Keratinocyte (primary cell): ENCODE measurements around the gene ZNF530. TPM values are rescaled to one million over a fixed set of nuclear protein-coding genes. Genes with fewer than 3 reads are reported as not detected.
A peak's percentile ranks its signal among the peaks of the same experiment; 100 is the strongest.

Experiments
- DNase-seq: peaks from one replicate; pipeline ENCODE4 v3.0.0-alpha.2; 2011; ENCODE audit warnings: low read depth, missing footprints, low spot score
- FAIRE-seq: peaks from 2 replicates; lab custom pipeline; 2011; peaks lifted over from hg19 to GRCh38; lab: Jason Lieb, UNC
- H2AFZ ChIP-seq: 2 replicates; pipeline ENCODE4 v1.6.0; 2012; ENCODE audit warnings: low read length, control low read depth, inconsistent platforms; ENCODE audit not compliant: control insufficient read depth
- H3K27ac ChIP-seq: 2 replicates; pipeline ENCODE4 v1.5.1; 2011; ENCODE audit warnings: low read length; ENCODE audit not compliant: control insufficient read depth, insufficient read depth
- H3K27me3 ChIP-seq: 3 replicates; pipeline ENCODE4 v1.6.0; 2011; ENCODE audit warnings: low read length; ENCODE audit not compliant: control insufficient read depth, insufficient read depth; ENCODE audit errors: extremely low read depth
- H3K36me3 ChIP-seq, 2 experiments: 2 replicates in 1 of 2; 3 replicates in 1 of 2; pipeline ENCODE4 v1.5.1; 2011; ENCODE audit warnings: low read length in 2 of 2, mild to moderate bottlenecking in 1 of 2; ENCODE audit not compliant: control insufficient read depth in 2 of 2, insufficient read depth in 2 of 2; ENCODE audit errors: extremely low read depth in 1 of 2
- H3K4me1 ChIP-seq: 3 replicates; pipeline ENCODE4 v1.5.1; 2011; ENCODE audit warnings: low read length; ENCODE audit not compliant: control insufficient read depth, insufficient read depth; ENCODE audit errors: extremely low read depth
- H3K4me2 ChIP-seq: 3 replicates; pipeline ENCODE4 v1.6.0; 2011; ENCODE audit warnings: low read depth, low read length; ENCODE audit not compliant: control insufficient read depth, insufficient read depth; ENCODE audit errors: extremely low read depth
- H3K4me3 ChIP-seq, 3 experiments: fragments of 200-600 bp in 1 of 3; sonication (generic) in 1 of 3; 2 replicates in 2 of 3; 3 replicates in 1 of 3; pipeline ENCODE4 v1.5.1; 2011 to 2016; ENCODE audit warnings: low read length in 3 of 3, mild to moderate bottlenecking in 3 of 3, control low read depth in 2 of 3, inconsistent platforms in 1 of 3, low read depth in 1 of 3, mixed read lengths in 1 of 3, mixed run types in 1 of 3, moderate library complexity in 1 of 3; ENCODE audit not compliant: control insufficient read depth in 2 of 3, insufficient read depth in 2 of 3; ENCODE audit errors: extremely low read depth in 1 of 3
- H3K79me2 ChIP-seq: 2 replicates; pipeline ENCODE4 v1.6.0; 2012; ENCODE audit warnings: low read length; ENCODE audit not compliant: control insufficient read depth, insufficient read depth
- H3K9ac ChIP-seq: 3 replicates; pipeline ENCODE4 v1.6.0; 2011; ENCODE audit warnings: low read length; ENCODE audit not compliant: control insufficient read depth, insufficient read depth; ENCODE audit errors: extremely low read depth
- H3K9me1 ChIP-seq: 3 replicates; pipeline ENCODE4 v1.6.0; 2011; ENCODE audit warnings: low read length; ENCODE audit not compliant: control insufficient read depth, insufficient read depth; ENCODE audit errors: extremely low read depth
- H3K9me3 ChIP-seq: 2 replicates; pipeline ENCODE4 v1.5.1; 2012; ENCODE audit warnings: low read depth, low read length; ENCODE audit not compliant: control insufficient read depth
- H4K20me1 ChIP-seq: 3 replicates; pipeline ENCODE4 v1.6.0; 2011; ENCODE audit warnings: low read length; ENCODE audit not compliant: control insufficient read depth, insufficient read depth; ENCODE audit errors: extremely low read depth
- CTCF ChIP-seq, 3 experiments: IDR thresholded peaks in 1 of 3; conservative IDR thresholded peaks in 1 of 3; optimal IDR thresholded peaks in 1 of 3; 2 replicates in 2 of 3; 3 replicates in 1 of 3; pipeline versions ENCODE3 to v1.5.1; 2011; ENCODE audit warnings: low read length in 3 of 3, mild to moderate bottlenecking in 3 of 3, moderate library complexity in 2 of 3, control low read depth in 1 of 3, inconsistent platforms in 1 of 3; ENCODE audit not compliant: insufficient read depth in 2 of 3; ENCODE audit errors: extremely low read depth in 1 of 3
- EZH2 ChIP-seq: IDR thresholded peaks from one replicate; pipeline ENCODE4 v1.6.1; 2012; ENCODE audit warnings: inconsistent platforms, mild to moderate bottlenecking, low read length, moderate library complexity
- dilution Hi-C: fragments of 300-500 bp; cut with MboI; formaldehyde crosslinking; loops from one replicate; pipeline ENCODE4 v1.7.0; 2020; ENCODE audit warnings: low sequenced_read_pairs; ENCODE audit not compliant: extremely low pct_ligation_motif_present
- polyA plus RNA-seq, 5 experiments: library from polyadenylated mRNA; depleted of rRNA in 3 of 5; stranded (reverse) in 3 of 5; stranded (forward) in 1 of 5; unstranded in 1 of 5; fragments of >200 nt; gene quantifications; 1 replicate in 1 of 5; 2 replicates in 3 of 5; 3 replicates in 1 of 5; pipeline versions ENCODE4 v1.2.1 to v1.2.3, GENCODE V29; 2011 to 2012; ENCODE audit warnings: missing spikeins in 2 of 5, low read depth in 1 of 5, low replicate concordance in 1 of 5

ZNF530 gene
- polyA plus RNA-seq, 1 donor (not counting 4 experiments of a cell fraction or from before 2014, with no cell fraction given), result 4.2 TPM

GRCh38 chr19:57651654-57651996, 51.9 kb downstream of the ZNF530 start:
- Histone ChIP-seq H3K9me3 (no peaks in the 10 kb centered on the region), H2AFZ (peak overlapping the region; percentile 83), H3K4me2 (peak overlapping the region; percentile 76), H3K27ac (peak overlapping the region; percentile 71), H4K20me1 (no peaks in the 10 kb centered on the region), H3K4me3 (peak overlapping the region; percentile 6 to 46 (median 44)), H3K79me2 (no peaks in the 10 kb centered on the region), H3K9ac (peak overlapping the region; percentile 13), H3K9me1 (no peaks in the 10 kb centered on the region), H3K4me1 (peaks cover 21% of the 10 kb centered on the region), H3K36me3 (no peaks in the 10 kb centered on the region), H3K27me3 (no peaks in the 10 kb centered on the region)
- no peak for DNase-seq
- FAIRE-seq, result no peak
- TF ChIP-seq EZH2 (no peak), CTCF (optimal IDR thresholded peaks at IDR 0.05 in 1 of 3, IDR thresholded peaks at IDR 0.05 in 1 of 3, conservative IDR thresholded peaks at IDR 0.05 in 1 of 3; ENCODE audit: extremely low read depth in 1 of 3, insufficient read depth in 2 of 3, low read length in 3 of 3) (peak; percentile 23 to 27 (median 25))
- dilution Hi-C loops, result no loop called here

GRCh38 chr19:57653689-57654088, 54.0 kb downstream of the ZNF530 start:
- Histone ChIP-seq H3K4me3 (no peak overlapping the region), H3K9ac (no peak overlapping the region), H3K9me1 (no peaks in the 10 kb centered on the region), H3K27me3 (no peaks in the 10 kb centered on the region), H3K79me2 (no peaks in the 10 kb centered on the region), H3K36me3 (no peaks in the 10 kb centered on the region), H3K9me3 (no peaks in the 10 kb centered on the region), H3K4me2 (no peak overlapping the region), H3K4me1 (peaks cover 21% of the 10 kb centered on the region), H4K20me1 (no peaks in the 10 kb centered on the region), H3K27ac (no peak overlapping the region), H2AFZ (no peak overlapping the region)
- TF ChIP-seq EZH2 (no peak), CTCF (optimal IDR thresholded peaks at IDR 0.05 in 1 of 3, IDR thresholded peaks at IDR 0.05 in 1 of 3, conservative IDR thresholded peaks at IDR 0.05 in 1 of 3; ENCODE audit: extremely low read depth in 1 of 3, insufficient read depth in 2 of 3, low read length in 3 of 3) (no peak)
- dilution Hi-C loops, result no loop called here
- no peak for DNase-seq
- FAIRE-seq, result no peak
